Measurements from ENCODE around the gene ADNP.

GRCh38 chr20:50916934-50917333 is 14.3 kb downstream of the ADNP start:
- TF ChIP-seq CTCF (IDR thresholded peaks at IDR 0.05; ENCODE audit: poor library complexity, severe bottlenecking) (no peak), REST (IDR thresholded peaks at IDR 0.05; ENCODE audit: borderline replicate concordance) (no peak), MXI1 (conservative IDR thresholded peaks at IDR 0.05; ENCODE audit: poor library complexity, severe bottlenecking) (no peak), EP300 (conservative IDR thresholded peaks at IDR 0.05; ENCODE audit: poor library complexity, severe bottlenecking) (no peak), SMC3 (conservative IDR thresholded peaks at IDR 0.05; ENCODE audit: poor library complexity) (no peak), EZH2 (IDR thresholded peaks at IDR 0.05; ENCODE audit: borderline replicate concordance, insufficient read depth, low read length, poor library complexity, severe bottlenecking) (no peak), RAD21 (conservative IDR thresholded peaks at IDR 0.05) (no peak), TAF1 (IDR thresholded peaks at IDR 0.05; ENCODE audit: low read depth) (no peak), POLR2AphosphoS5 (IDR thresholded peaks at IDR 0.05) (no peak)

All from neural cell (in vitro differentiated cells).